T-helper 2 cell treated with Interferon-gamma antibody and Interleukin-4, amounts not matched to agents 100 ng/mL and 5 ng/mL, for 36 hours (primary cell): ENCODE data around the gene FOXC1. TPM values are rescaled to one million over a fixed set of nuclear protein-coding genes. Genes with fewer than 3 reads are reported as not detected.

ENCODE experiments used
- intact Hi-C: fragments of 100-400 bp; cut with micrococcal nuclease; formaldehyde crosslinking; loops from one replicate; pipeline ENCODE4 v1.15.1; 2023
- total RNA-seq: library from RNA; stranded (reverse); gene quantifications from 2 replicates; pipeline ENCODE4 v1.2.3, GENCODE V29; 2022

FOXC1 gene
- total RNA-seq, 1 donor from 2014 or later = not detected

GRCh38 chr6:1584146-1584545, 25.6 kb upstream of the FOXC1 start:
- intact Hi-C loops = no loop called here

- intact Hi-C loops = no loop called here
These were observed 24.6 kb upstream of the FOXC1 start for GRCh38 chr6:1584996-1585668.

GRCh38 chr6:1585669-1586049, 24.1 kb upstream of the FOXC1 start:
- intact Hi-C loops = no loop called here

- intact Hi-C loops = no loop called here
These were observed 23.5 kb upstream of the FOXC1 start for GRCh38 chr6:1586256-1586655.

GRCh38 chr6:1586861-1587450, 22.8 kb upstream of the FOXC1 start:
- intact Hi-C loops = no loop called here

- intact Hi-C loops = no loop called here
These were observed 22.2 kb upstream of the FOXC1 start for GRCh38 chr6:1587546-1587945.

GRCh38 chr6:1587977-1588376, 21.7 kb upstream of the FOXC1 start:
- intact Hi-C loops = no loop called here

- intact Hi-C loops = no loop called here
These were observed 20.5 kb upstream of the FOXC1 start for GRCh38 chr6:1589208-1589607.

- intact Hi-C loops = no loop called here
These were observed 19.1 kb upstream of the FOXC1 start for GRCh38 chr6:1590580-1590979.

GRCh38 chr6:1591243-1591642, 18.5 kb upstream of the FOXC1 start:
- intact Hi-C loops = no loop called here

- intact Hi-C loops = no loop called here
These were observed 17.8 kb upstream of the FOXC1 start for GRCh38 chr6:1591926-1592325.

- intact Hi-C loops = no loop called here
These were observed 16.9 kb upstream of the FOXC1 start for GRCh38 chr6:1592852-1593251.

GRCh38 chr6:1593286-1593957, 16.3 kb upstream of the FOXC1 start:
- intact Hi-C loops = no loop called here

GRCh38 chr6:1593958-1594314, 15.8 kb upstream of the FOXC1 start:
- intact Hi-C loops = no loop called here

GRCh38 chr6:1594445-1595200, 15.1 kb upstream of the FOXC1 start:
- intact Hi-C loops = loop anchor here (5.0 kb wide), 1 partner anchor 853 kb away; no protein-coding TSS in a partner anchor

- intact Hi-C loops = loop anchor here (1.0 to 5.0 kb wide), 5 partner anchors 601 to 1155 kb away; partner anchors contain the start of gene MYLK4
These were observed 14.2 kb upstream of the FOXC1 start for GRCh38 chr6:1595271-1596087.

- intact Hi-C loops = loop anchor here (1.0 to 5.0 kb wide), 5 partner anchors 601 to 1154 kb away; partner anchors contain the start of gene MYLK4
These were observed 13.4 kb upstream of the FOXC1 start for GRCh38 chr6:1596088-1596852.

- intact Hi-C loops = loop anchor here (2.0 to 5.0 kb wide), 3 partner anchors 600 to 850 kb away; no protein-coding TSS in a partner anchor
These were observed 12.5 kb upstream of the FOXC1 start for GRCh38 chr6:1597121-1597744.

- intact Hi-C loops = loop anchor here (2.0 to 5.0 kb wide), 3 partner anchors 599 to 849 kb away; no protein-coding TSS in a partner anchor
These were observed 11.8 kb upstream of the FOXC1 start for GRCh38 chr6:1597924-1598323.
